Activated T-cell treated with anti-CD3 and anti-CD28 coated beads, Interleukin-2, amount 50 U/mL, for 48 hours (primary cell): ENCODE data around the gene SLC1A7.
A peak's percentile ranks its signal among the peaks of the same experiment; 100 is the strongest.

Experiments used
- DNase-seq, 2 experiments: peaks; one replicate each; pipeline ENCODE4 v3.0.0-alpha.2; 2020

The SLC1A7 gene

GRCh38 chr1:53074313-53075154, 67.9 kb downstream of the SLC1A7 start:
- DNase-seq = no peak

GRCh38 chr1:53073868-53074311, 68.5 kb downstream of the SLC1A7 start:
- DNase-seq = no peak

- no peak for DNase-seq
These were observed 69.2 kb downstream of the SLC1A7 start for GRCh38 chr1:53073287-53073686.

GRCh38 chr1:53071915-53072314, 70.5 kb downstream of the SLC1A7 start:
- DNase-seq = no peak

GRCh38 chr1:53071167-53071865, 71.1 kb downstream of the SLC1A7 start:
- DNase-seq = no peak

GRCh38 chr1:53070621-53071020, 71.8 kb downstream of the SLC1A7 start:
- peak in 1 of 2 experiments; percentile 7 for DNase-seq

GRCh38 chr1:53069663-53070327, 72.6 kb downstream of the SLC1A7 start:
- peak; percentile 5 to 11 for DNase-seq

- peak; percentile 6 to 9 for DNase-seq
These were observed 73.2 kb downstream of the SLC1A7 start for GRCh38 chr1:53069265-53069662.

- DNase-seq = peak in 1 of 2 experiments; percentile 10
These were observed 73.9 kb downstream of the SLC1A7 start for GRCh38 chr1:53068314-53069099.

- peak in 1 of 2 experiments; percentile 8 for DNase-seq
These were observed 74.6 kb downstream of the SLC1A7 start for GRCh38 chr1:53067886-53068285.

- peak; percentile 4 to 7 for DNase-seq
These were observed 75.3 kb downstream of the SLC1A7 start for GRCh38 chr1:53066891-53067738.

- DNase-seq = no peak
These were observed 76.0 kb downstream of the SLC1A7 start for GRCh38 chr1:53066488-53066887.

- peak in 1 of 2 experiments; percentile 7 for DNase-seq
These were observed 77.0 kb downstream of the SLC1A7 start for GRCh38 chr1:53065391-53065790.

- DNase-seq = no peak
These were observed 78.5 kb downstream of the SLC1A7 start for GRCh38 chr1:53063744-53064515.

GRCh38 chr1:53062708-53063591, 79.5 kb downstream of the SLC1A7 start:
- no peak for DNase-seq

- DNase-seq = no peak
These were observed 80.4 kb downstream of the SLC1A7 start, which contains the start of gene PODN for GRCh38 chr1:53061859-53062707. Gene PODN, plus strand, starts transcription at chr1:53062213. Its CDS starts 7,643 bp downstream, at chr1:53069856.

GRCh38 chr1:53061123-53061858, 81.1 kb downstream of the SLC1A7 start:
- DNase-seq = no peak

GRCh38 chr1:53060579-53060978, 81.9 kb downstream of the SLC1A7 start:
- DNase-seq = no peak
